Peyer's patch (tissue), 4 donors: Measurements from ENCODE around the gene CA11.

ENCODE experiments used
- POLR2A ChIP-seq, 2 donors: fragments of 450-650 bp; IDR thresholded peaks; one replicate each; pipeline ENCODE4 v1.5.1; 2017; ENCODE audit warnings: antibody characterized with exemption in 2 of 2, mild to moderate bottlenecking in 2 of 2, moderate library complexity in 2 of 2
- TF ChIP-seq, protein P1 (sequence below), 6 experiments: fragments of 450-650 bp in 4 of 6; fragments of 200-600 bp in 2 of 6; sonication (generic) in 1 of 6; IDR thresholded peaks; one replicate each; pipeline ENCODE4 v1.5.1; 2017 to 2019; ENCODE audit warnings: antibody characterized with exemption in 6 of 6, mild to moderate bottlenecking in 3 of 6, moderate library complexity in 1 of 6

- TF ChIP-seq, protein P1, sequence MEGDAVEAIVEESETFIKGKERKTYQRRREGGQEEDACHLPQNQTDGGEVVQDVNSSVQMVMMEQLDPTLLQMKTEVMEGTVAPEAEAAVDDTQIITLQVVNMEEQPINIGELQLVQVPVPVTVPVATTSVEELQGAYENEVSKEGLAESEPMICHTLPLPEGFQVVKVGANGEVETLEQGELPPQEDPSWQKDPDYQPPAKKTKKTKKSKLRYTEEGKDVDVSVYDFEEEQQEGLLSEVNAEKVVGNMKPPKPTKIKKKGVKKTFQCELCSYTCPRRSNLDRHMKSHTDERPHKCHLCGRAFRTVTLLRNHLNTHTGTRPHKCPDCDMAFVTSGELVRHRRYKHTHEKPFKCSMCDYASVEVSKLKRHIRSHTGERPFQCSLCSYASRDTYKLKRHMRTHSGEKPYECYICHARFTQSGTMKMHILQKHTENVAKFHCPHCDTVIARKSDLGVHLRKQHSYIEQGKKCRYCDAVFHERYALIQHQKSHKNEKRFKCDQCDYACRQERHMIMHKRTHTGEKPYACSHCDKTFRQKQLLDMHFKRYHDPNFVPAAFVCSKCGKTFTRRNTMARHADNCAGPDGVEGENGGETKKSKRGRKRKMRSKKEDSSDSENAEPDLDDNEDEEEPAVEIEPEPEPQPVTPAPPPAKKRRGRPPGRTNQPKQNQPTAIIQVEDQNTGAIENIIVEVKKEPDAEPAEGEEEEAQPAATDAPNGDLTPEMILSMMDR (IDR thresholded peaks at IDR 0.05): no peak
- peak; percentile 52 to 70 for TF ChIP-seq POLR2A (IDR thresholded peaks at IDR 0.05)
Observed at GRCh38 chr19:48637948-48638830, 7.8 kb downstream of the CA11 start.
